Astrocyte of the hippocampus (primary cell): Measurements from ENCODE around the gene GPC3.
"Not testable (repeated sequence)": the region's sequence is repeated elsewhere in the genome, so short reads cannot be mapped to it uniquely, and the experiment has no call there.

ENCODE experiments used
- DNase-seq: peaks from one replicate; pipeline ENCODE4 v3.0.0; 2011; ENCODE audit warnings: low read depth, low spot score

The GPC3 gene

DNA sequence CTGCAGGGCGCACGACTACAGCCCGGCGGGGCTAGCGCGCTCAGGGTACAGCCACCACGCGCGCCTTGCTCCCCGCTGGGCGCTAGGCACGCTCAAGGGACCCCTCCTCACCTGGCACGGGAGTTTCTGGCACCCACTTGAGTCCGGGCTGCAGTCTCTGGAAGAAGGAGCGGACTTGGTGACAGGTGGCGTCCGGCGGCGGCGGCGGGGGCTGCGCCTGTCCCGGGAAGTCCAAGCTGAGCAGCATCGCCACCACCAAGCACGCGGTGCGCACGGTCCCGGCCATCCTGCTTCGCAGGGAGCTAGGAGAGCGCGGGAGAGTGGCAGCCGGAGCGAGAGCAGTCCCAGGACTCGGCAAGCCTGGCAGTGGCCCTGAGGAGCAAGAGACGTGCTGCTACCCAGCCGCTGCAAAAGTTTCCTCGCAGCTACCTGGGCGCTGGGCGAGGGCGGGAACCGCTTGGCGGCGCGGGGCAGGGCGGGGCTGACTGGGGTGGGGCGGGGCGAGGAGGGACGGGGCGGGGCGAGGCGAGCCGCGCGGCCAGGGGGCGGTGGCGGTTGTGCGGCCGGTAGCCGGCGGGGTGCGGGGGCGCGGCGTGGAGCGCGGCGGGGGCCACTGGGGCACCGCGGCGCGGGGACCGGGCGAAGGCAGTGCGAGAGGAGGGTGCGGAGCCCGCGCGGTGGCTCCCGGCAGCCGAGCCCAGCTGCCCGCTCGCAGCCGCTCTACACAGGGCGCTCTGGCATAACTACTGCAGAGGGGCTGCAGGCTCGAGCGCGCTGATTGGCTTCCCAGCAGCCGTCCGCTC is at the start of gene GPC3:
GPC3 (minus strand) TSS at position 431 of the 803 bp plus-strand sequence.
- DNase-seq = peak; percentile 73

DNA sequence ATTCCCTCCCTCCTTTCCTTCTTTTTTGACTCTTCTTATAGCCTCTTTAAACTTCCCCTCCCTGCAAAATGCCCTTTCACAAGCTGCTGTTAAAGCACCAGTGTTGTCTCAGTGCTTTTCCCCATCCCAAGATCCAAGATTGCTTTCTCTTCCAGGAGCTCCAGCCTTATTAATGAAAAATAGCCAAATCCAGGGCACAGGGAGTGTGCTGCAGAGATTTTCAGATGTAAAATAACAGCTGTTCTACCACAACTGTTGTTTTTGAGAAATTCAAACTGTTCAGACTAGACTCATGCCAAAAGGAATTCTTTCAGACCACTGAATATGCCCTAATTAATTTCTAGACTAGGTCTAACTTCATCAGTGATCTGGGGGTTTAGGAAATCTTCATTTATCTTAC is 47.0 kb upstream of the GPC3 start:
- DNase-seq = no peak

DNA sequence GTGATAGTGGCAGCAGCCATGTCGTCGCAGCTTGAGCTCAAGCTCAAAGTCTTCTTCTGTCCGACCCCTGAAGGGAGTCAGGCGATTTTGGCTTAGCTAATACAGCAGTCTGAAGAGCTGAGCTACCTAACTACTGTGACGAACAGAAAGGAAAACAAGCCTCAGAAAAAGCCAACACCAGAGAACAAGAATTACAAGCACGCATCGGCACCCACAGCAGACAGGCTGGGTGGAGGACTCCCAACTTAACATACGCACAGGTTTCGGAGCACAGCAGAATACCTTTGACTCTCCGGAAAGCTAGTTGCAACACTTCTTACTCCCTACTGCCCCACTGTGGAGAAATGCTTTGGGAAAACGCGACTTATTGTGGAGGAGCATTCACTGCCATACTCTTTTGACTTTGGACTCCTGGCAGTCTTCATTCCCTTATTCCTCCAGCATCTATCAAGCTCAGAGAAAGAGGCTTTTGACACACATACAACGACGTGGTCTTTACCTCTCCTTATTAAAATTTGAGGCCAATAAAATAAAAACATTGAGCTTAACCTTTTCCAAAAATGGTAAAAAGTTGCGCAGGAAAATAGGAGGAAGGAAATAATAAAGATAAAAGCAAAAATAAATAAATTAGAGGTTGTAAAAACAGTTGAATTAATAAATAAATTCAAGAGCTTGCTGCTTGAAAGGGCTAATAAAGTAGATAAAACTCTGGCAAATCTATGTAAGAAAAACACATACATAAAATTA is 41.3 kb upstream of the GPC3 start:
- peak; percentile 61 for DNase-seq

DNA sequence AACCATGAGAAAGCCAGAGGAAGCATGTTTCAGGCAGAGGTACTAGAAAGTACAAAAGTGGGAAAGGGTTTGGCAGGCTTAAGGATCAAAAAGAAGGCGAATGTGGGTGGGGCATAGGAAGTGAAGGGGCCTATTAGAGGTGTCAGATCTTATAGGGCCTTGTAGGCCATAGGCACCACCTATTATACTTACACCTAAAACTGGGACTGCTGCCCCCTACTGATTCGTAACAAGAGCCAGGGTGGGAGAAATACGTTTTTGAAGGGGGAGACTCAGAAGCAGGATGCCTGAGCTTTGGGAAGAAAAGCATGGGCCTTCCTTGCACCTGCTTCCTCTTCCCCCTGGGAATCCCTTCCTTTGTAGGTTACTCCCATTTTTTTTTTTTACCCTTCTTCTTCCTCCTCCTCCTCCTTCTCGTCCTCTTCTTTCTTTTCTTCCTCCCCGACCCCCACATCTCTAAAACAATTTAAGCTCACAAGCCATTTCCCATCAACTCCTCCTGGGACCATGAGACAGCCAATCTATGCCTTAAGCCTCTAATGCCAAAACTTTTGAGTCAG is 40.7 kb upstream of the GPC3 start:
- DNase-seq = no peak

DNA sequence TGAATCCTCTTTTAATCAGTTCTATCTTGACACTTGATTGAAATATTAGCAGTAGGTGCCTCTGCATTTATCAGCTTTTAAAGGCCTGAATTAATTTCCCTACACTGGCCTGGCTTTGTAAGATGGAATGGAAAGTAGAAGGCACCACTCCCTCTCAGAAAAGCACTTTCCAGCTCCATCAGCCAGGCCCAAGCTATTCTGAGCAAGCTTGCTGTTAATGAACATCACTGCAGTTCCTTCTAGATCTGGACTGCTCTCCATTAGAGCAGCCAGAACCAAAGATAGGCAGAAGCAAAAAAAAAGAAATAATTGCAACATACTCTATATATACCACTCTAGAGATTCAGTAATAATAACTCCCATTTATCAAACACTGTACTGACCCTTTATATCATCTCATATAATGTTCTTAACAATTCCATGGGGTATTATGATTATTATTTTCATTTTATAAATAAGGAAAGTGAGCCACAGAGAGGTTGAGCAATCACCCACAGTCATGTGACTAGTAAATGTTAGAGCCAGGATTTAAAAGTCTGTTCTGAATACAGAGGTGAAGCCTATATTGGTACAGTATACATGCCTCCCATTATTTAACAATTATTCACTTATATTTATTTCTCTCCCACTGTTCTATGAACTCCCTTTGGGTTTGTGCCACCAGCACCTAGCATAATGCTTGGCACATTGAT is 39.4 kb upstream of the GPC3 start:
- DNase-seq = no peak

DNA sequence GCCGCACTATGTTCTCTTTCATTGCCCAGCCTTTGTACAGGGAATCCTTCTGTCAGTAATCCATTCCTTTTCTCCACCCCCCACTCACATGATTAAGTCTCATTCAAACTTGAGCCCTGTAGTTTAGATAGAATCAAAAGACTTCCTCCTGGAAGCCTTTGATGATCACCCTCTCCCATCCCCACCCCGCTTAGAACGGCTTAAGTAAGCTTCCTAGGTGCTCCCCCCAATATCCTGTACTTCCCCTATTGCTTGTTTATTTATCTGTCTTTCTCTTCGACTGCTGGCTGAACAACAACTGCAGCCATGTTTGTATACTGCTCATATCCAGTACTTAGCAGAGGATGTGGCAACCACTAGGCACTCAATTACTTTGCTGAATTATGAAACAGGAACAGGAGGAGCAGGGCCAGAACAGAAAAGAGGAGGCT is 38.5 kb upstream of the GPC3 start:
- no peak for DNase-seq

DNA sequence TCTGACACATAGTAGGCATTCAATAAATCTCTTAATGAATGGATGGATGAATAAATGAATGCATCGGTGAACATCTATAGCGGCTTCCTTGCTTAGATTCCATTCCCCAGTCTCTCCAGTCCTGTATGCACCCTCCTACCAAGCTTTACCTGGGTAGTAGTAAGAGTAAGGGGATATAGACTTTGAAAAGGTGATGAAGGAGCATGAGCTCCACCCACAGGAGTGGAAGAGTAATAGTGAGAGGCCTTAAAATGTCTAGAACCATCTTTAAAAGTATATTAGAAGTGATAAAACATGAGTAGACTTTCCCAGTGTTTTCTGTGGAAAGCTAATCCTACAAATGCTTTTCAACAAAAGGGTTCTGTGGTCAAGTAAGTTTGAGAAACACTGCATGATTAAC is 35.5 kb upstream of the GPC3 start:
- no peak for DNase-seq

DNA sequence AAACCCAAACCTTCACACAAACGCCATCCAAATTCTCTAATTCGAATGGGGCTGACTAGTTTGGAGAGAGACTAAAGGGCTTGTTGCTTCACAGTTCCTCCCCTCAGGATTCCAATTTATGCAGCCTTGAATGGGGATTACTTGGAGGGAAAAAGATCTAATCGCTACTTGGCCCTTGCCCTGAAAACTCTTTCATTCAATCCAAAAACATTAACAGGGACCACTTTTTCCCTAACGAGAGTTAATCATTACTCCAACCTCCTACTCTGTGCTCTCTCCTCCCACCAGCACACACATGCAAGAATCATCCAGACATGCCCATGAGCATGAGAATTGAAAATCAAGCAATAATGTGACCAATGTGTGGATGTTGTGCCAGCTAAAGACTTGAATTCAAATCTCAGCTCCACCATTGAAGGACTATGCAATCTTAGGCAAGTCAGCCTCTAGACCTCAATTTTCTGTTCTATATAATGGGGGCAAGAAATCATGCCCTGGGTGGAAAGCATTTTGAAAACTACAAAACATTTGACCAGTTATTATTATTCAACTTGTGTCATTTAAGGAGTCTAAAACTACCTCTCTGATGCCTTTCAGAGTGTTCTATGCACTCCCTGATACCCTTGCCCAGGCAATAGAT is 34.3 kb upstream of the GPC3 start:
- no peak for DNase-seq

DNA sequence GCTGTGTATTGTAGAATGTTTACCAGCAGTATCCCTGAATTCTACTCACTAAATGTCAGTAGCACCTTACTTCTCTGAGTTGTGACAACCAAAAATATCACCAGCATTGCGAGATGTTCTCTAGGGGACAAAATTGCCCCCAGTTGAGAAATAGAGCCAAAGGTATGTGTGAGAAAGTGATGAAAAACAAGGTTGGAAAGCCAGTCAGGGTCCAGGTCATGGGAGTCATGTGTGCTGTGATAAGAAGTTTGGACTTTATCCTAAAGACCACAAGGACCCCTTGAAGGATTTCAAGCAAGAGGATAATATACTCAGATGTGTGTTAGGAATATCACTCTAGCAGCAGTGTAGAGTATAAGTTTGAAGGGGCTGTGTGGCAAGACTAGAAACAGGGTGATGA is 30.9 kb upstream of the GPC3 start:
- DNase-seq = not testable (repeated sequence)

DNA sequence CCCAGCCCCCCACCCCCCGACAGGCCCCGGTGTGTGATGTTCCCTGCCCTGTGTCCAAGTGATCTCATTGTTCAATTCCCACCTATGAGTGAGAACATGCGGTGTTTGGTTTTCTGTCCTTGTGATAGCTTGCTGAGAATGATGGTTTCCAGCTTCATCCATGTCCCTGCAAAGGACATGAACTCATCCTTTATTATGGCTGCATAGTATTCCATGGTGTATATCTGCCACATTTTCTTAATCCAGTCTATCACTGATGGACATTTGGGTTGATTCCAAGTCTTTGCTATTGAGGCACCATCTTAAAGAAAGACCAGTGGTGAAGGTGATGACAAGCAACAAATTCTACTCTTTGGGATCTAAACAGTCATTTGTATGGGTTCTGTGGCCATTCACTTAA is 30.1 kb upstream of the GPC3 start:
- not testable (repeated sequence) for DNase-seq

DNA sequence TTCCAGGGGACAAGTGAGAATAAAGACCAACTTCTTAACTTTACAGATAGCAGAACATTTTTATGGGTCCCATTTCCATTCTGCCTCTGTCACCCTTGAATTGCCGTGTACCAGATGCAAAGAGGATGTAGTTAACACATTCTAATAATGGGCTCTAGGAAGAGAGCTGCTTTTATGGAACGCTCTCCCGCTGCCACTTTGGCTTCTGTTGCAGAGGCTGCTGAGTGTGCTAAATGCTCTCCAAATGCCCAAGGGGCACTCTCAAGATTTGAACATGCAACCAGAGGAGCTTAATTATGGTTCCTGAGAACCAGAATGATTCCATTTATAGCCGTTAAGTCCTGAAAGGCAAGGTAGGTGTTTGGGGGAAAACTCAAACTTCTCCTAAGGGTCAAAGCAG is 28.1 kb upstream of the GPC3 start:
- no peak for DNase-seq

DNA sequence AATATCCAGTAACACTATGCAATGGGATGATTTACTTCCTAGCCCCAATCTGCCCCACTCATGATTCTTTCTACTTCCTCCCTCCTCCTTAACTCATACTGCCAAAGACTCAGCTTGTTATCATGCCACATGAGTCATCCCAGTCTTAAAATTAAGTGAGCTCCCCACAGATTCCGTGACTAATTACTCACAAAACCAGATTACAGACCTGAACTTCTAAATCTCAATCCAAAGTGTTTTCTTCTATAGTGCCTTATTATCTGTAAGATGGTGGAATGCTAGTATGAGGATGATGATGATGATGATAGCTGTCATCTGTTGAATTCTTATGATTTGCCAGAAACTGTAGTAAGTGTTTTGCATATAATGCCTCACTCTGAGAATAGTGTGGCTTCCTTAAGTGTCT is 27.7 kb upstream of the GPC3 start:
- DNase-seq = peak; percentile 27

DNA sequence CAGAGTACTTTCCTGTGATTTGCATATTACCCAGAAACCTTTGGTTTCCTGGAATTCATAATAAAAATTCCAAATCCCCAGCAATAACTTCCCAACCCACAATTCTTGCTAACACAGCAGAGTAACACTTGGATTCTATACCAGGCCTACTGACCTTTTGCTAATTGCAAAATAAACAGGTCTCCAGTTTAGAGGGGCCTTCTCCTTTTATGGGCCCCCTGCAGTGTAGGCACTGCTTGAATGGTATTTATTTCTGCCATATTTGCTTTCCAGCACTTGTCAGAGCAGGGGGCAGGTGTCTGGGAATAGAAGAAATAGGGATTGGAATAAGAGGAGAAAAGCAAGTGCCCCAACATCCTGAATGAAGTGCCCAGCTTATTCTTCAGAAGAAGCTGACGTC is 25.3 kb upstream of the GPC3 start:
- no peak for DNase-seq

DNA sequence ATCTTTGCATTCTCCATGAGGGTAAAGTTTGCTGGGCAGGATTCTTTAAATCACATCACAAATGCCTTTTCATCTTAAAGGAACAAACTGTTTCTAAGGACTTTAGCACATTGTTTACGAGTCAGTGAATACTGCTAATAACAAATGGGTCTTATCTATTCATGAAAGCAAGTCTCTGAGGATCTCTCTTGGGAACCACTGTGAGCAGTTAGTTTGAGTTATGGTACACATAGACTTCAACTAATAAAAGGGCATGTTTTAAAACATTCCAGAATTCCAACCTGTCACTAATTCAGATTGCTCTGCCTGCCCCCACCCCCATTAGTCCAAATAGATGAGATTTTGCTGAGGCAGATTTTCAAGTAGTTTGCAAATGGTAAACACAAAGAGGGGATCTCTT is 22.3 kb upstream of the GPC3 start:
- DNase-seq = no peak

DNA sequence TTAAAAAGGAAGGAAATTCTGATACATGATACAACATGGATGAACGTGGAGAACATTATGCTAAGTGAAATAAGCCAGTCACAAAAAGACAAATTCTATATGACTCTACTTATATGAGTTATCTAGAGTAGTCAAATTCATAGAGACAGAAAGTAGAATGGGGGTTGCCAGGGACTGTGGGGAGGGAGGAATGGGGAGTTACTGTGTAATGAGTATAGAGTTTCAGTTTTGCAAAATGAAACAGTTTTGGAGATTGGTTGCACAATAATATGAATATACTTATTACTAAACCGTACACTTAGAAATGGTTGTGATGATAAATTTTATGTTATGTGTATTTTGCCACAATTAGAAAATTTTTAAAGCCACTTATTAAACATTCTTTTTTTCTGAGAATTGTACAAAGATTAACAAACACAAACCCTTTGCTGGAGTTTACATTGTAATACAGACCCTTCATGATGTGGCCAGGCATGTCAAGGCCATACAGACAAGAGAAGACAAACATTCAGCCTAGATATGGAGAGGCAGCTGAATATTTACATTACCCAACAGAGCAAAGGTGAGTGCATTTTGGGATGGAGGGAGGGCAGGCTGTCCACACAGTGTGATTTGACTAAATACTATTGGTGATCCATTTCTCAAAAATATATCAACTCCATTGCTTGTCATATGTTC is 21.2 kb upstream of the GPC3 start:
- no peak for DNase-seq

DNA sequence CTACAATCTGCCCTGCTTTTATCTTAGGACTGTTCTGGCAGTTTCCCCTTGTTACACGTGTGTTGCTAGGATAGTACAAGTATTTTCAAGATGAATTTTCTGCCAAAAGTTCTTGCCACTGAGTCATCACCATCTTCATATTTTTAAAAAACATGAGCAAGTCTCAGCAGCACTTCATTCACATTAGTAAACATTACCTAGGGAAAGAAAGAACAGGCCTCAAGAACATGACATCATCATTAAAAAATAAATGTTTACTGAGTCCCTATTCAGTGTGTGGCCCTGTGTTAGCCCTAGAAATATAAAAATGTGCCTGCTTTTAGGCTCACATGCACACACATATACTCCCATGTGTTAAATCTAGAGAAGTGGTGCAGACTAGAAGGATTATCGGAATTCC is 18.7 kb upstream of the GPC3 start:
- DNase-seq = peak; percentile 34

DNA sequence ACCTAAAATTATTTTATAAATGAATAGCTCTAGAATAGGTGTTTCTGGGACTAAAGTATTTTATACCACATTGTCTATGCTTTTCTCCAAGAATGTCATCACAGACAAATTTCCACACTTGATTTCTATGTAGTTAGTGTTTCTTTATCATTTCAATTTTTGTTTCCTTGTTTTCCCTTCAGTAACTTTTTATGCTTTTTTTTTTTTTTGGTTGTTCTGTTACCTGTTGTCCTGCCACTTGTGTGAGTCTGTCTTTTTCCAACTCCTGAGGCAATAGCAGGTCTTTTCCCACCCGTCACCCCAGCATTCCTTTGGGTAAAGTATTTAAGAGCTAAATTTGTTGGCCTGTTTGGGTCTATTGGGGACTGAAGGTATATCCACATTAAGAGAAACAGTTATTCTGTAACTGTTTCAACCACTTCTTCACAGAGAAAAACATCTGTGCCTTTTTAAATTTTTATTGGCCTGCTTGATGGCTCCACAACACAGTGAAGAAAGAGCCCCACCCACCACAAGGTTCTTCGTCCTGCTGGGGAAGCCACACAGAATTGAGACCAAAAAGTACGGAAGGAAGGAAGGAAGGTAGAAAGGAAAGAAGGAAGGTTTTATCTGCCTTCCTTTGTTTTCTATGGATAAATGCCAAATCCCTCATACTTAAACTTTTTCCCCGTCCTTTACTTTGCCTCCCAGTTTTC is 17.7 kb upstream of the GPC3 start:
- DNase-seq = no peak

DNA sequence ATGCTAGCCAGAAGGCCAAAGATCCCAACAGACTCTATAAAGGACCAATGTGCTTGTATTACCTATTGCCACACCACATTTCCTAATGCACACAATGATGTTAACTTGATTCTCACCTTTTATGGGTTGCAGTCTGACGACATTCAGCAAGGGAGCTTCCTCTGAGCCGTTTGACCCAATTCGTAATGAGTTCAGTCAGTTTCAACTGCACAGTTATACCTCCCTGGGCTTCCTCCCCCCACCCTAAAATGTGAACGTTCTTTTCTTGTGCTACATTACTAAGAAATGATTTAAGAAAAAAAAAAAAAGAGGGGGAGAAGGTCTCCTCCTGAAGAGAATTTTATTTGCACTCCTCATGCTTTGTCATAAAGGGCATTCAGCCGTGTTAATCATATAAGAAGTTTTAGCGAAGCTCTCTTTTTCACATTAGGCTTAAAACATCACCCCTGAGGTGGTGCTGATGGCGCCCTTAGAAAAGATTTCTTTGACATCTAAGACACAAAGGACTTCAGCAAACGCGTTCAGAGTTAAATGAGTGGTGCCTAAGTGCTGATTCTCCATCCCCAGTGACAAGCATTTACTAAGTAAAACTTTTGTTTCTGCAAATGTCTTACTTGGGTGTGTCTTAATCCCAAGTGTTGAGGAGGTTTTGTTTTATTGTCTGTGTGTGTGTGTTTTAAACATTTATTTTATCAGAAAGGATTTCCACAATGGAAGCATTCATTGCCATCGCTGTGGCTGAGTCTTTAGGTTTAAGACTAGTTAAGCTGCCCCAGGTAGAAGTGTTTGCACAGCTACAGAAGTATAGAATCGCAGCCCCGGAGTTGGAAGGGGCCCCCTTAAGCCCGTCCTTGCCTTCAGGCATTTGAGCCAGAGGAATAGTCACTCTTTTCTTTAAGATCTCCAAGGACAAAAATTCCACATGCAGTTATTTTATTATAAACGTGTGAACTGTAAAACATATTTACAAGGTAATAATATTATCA is 15.2 kb upstream of the GPC3 start:
- no peak for DNase-seq

DNA sequence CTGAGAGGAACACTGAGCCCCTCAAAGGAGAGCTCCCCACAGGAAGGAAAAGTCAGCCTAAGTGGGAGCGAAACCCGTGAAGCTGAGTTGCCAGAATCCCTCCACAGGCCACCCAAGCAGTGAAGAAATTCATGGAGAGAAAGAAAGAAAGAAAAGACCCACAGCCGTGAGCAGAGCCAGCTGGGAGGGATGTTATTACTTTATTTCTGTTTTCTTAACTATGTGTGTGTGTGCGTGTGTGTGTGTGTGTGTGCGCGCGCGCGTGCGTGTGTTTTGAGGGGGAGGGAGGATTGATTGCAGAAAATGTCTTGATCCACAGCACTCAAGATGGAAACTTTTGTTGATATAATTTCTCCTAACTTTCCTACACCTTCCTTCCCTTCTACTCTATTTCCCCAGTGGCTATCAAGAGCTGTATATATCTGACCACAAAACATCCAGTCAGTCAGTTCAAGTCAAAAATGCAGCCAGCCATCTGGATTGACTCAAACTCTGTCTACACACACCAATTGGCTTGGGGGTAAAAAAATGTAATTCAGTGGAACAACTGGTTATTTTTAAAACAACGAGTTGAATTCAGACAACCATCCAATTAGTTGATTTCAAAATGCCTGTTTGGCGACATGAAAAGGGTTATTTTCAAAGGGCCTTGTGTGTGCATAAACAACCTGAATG is 13.8 kb upstream of the GPC3 start:
- no peak for DNase-seq
